ENCODE data around the gene RSPO4.

- no peak for TF ChIP-seq EZH2 (IDR thresholded peaks at IDR 0.05; ENCODE audit: borderline replicate concordance, low read length)
- TF ChIP-seq, protein P1, sequence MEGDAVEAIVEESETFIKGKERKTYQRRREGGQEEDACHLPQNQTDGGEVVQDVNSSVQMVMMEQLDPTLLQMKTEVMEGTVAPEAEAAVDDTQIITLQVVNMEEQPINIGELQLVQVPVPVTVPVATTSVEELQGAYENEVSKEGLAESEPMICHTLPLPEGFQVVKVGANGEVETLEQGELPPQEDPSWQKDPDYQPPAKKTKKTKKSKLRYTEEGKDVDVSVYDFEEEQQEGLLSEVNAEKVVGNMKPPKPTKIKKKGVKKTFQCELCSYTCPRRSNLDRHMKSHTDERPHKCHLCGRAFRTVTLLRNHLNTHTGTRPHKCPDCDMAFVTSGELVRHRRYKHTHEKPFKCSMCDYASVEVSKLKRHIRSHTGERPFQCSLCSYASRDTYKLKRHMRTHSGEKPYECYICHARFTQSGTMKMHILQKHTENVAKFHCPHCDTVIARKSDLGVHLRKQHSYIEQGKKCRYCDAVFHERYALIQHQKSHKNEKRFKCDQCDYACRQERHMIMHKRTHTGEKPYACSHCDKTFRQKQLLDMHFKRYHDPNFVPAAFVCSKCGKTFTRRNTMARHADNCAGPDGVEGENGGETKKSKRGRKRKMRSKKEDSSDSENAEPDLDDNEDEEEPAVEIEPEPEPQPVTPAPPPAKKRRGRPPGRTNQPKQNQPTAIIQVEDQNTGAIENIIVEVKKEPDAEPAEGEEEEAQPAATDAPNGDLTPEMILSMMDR (conservative IDR thresholded peaks at IDR 0.05 in 1 of 2, IDR thresholded peaks at IDR 0.05 in 1 of 2; ENCODE audit: extremely low read depth in 1 of 2, insufficient read depth in 1 of 2, low read depth in 1 of 2, low read length in 2 of 2) = no peak
Observed at GRCh38 chr20:926670-927069, 75.4 kb downstream of the RSPO4 start.

All from mammary epithelial cell (primary cell).